ENCODE data around the gene PSRC1.

PSRC1 gene

DNA sequence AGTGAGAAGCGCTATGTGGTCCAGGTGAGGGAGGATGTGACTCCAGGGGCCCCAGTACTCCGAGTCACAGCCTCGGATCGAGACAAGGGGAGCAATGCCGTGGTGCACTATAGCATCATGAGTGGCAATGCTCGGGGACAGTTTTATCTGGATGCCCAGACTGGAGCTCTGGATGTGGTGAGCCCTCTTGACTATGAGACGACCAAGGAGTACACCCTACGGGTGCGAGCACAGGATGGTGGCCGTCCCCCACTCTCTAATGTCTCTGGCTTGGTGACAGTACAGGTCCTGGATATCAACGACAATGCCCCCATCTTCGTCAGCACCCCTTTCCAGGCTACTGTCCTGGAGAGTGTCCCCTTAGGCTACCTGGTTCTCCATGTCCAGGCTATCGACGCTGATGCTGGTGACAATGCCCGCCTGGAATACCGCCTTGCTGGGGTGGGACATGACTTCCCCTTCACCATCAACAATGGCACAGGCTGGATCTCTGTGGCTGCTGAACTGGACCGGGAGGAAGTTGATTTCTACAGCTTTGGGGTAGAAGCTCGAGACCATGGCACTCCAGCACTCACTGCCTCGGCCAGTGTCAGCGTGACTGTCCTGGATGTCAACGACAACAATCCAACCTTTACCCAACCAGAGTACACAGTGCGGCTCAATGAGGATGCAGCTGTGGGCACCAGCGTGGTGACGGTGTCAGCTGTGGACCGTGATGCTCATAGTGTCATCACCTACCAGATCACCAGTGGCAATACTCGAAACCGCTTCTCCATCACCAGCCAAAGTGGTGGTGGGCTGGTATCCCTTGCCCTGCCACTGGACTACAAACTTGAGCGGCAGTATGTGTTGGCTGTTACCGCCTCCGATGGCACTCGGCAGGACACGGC, 31.4 kb downstream of the PSRC1 start:
- no peak overlapping the region for H3K4me3 ChIP-seq (ENCODE audit: low read length)
- DNase-seq (ENCODE audit: low read depth, low spot score), result no peak

- H3K4me3 ChIP-seq (ENCODE audit: low read length), result peak overlapping the region; percentile 31; the same call in 1 of the 2 replicates
- DNase-seq (ENCODE audit: low read depth, low spot score), result no peak
These were observed 32.3 kb downstream of the PSRC1 start for GRCh38 chr1:109250454-109251276.

GRCh38 chr1:109249654-109250401, 33.1 kb downstream of the PSRC1 start:
- DNase-seq (ENCODE audit: low read depth, low spot score), result no peak
- H3K4me3 ChIP-seq (ENCODE audit: low read length), result peak overlapping the region; percentile 41

- DNase-seq (ENCODE audit: low read depth, low spot score), result peak; percentile 54
- H3K4me3 ChIP-seq (ENCODE audit: low read length), result peak within 1 kb of the TSS; percentile 41
These were observed 33.9 kb downstream of the PSRC1 start, which contains the start of gene CELSR2 for GRCh38 chr1:109248797-109249629. Gene CELSR2 (plus strand): TSS chr1:109249539. CDS start chr1:109250080, 541 bp downstream.

- no peak overlapping the region for H3K4me3 ChIP-seq (ENCODE audit: low read length)
- no peak for DNase-seq (ENCODE audit: low read depth, low spot score)
These were observed 34.5 kb downstream of the PSRC1 start for GRCh38 chr1:109248444-109248796.

DNA sequence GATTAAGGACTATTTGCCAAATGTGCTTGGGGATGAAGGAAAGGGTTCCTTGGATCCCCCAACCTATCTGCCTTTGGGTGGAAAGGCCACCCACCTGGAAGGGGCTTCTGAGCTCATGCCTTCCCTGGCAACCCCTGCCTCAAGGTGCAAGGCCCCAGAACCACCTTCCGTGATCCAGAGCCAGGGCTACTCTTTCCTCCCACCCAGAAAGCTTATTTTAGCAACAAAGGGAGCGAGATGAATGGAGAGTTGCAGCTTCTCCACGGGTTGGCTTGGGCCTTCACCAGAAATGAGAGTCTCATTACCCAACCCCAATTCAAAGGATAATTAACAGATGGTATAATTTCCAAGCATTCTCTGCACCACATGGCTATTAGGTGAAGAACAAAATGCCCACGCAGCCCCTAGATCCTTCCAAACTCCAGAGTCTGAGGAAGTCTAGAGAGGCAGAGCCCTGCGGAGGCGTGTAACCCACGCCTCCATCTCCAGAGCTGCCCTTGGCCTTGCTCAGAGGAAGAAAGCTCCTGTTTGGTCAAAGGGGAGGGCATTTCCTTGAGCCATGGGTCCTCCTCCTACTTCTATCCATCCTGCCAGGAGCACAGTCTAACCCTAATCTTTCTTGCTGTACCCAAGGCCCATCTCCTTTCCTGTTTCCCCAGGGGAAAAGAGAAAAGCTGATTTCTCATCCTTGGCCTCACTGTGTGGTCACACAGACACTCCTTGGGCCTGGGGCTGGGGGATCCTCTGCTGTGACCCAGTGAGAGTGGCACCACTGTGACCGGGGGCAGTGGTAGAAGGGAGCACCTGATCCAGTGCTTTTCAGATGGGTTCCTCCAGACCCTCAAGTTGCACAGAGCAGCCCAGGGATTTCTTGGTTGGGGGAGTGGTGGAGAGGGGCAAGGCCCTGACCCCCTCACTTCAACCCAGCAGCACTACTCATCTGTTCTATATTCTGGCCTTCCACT, 35.3 kb downstream of the PSRC1 start:
- H3K4me3 ChIP-seq (ENCODE audit: low read length), result no peak overlapping the region
- DNase-seq (ENCODE audit: low read depth, low spot score), result no peak

DNA sequence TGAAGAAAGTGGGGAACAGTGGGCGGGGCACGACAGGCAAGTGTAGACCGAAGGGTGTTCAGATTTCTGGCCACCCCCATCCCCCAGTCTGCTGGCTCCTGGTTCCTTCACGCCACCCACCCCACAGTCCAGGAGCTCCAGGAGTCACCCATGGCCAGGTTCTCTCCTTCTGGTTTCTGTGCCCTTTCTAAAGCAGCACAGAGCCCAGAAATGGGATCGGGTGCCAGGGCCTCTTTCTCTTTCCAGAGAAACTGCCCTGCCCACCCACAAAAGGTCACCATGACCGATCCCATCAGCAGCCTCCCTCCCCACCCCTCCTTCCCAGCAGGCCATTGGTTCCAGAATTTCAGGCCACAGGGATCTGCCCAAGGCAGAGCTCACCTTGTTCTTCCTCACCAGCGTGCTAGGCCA, 36.8 kb downstream of the PSRC1 start:
- DNase-seq (ENCODE audit: low read depth, low spot score), result no peak

DNA sequence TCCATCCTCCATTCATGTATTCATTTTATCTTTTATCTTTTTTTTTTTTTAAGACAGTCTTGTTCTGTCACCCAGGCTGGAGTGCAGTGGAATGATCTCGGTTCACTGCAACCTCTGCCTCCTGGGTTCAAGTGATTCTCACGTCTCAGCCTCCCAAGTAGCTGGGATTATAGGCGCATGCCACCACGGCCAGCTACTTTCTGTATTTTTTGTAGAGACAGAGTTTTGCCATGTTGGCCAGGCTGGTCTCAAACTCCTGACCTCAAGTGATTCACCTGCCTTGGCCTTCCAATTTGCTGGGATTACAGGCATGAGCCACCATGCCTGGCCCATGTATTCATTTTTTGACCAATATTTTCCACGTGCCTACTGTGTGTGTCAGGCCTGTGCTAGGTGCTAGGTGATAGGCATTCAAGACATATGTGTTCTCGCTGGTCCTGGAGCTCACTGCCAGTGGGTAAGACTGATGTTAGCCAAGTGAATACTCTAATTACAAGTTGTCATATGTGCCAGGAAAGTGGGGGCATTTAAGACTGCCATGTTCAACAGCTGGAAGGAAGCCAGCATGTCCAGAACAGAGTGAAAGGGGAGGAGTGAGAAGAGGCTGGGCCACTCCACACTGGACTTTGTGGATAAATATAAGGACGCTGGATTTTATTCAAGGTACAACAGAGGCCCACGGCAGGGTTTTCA, 38.9 kb downstream of the PSRC1 start:
- DNase-seq (ENCODE audit: low read depth, low spot score), result no peak
- H3K4me3 ChIP-seq (ENCODE audit: low read length), result no peak overlapping the region

More for the DNA sequence above, 36.8 kb downstream of the PSRC1 start:
- H3K4me3 ChIP-seq (ENCODE audit: low read length), result no peak overlapping the region

- H3K4me3 ChIP-seq (ENCODE audit: low read length), result no peak overlapping the region
- DNase-seq (ENCODE audit: low read depth, low spot score), result no peak
These were observed 39.7 kb downstream of the PSRC1 start for GRCh38 chr1:109243221-109243620.

- DNase-seq (ENCODE audit: low read depth, low spot score), result no peak
- no peak overlapping the region for H3K4me3 ChIP-seq (ENCODE audit: low read length)
These were observed 40.6 kb downstream of the PSRC1 start for GRCh38 chr1:109242387-109242786.

GRCh38 chr1:109241841-109242345, 41.1 kb downstream of the PSRC1 start:
- no peak overlapping the region for H3K4me3 ChIP-seq (ENCODE audit: low read length)
- no peak for DNase-seq (ENCODE audit: low read depth, low spot score)

GRCh38 chr1:109241344-109241743, 41.6 kb downstream of the PSRC1 start:
- H3K4me3 ChIP-seq (ENCODE audit: low read length), result no peak overlapping the region
- DNase-seq (ENCODE audit: low read depth, low spot score), result no peak

- DNase-seq (ENCODE audit: low read depth, low spot score), result no peak
- no peak overlapping the region for H3K4me3 ChIP-seq (ENCODE audit: low read length)
These were observed 42.5 kb downstream of the PSRC1 start for GRCh38 chr1:109240158-109241152.

GRCh38 chr1:109239409-109240068, 43.4 kb downstream of the PSRC1 start:
- DNase-seq (ENCODE audit: low read depth, low spot score), result peak; percentile 40
- H3K4me3 ChIP-seq (ENCODE audit: low read length), result no peak overlapping the region

DNA sequence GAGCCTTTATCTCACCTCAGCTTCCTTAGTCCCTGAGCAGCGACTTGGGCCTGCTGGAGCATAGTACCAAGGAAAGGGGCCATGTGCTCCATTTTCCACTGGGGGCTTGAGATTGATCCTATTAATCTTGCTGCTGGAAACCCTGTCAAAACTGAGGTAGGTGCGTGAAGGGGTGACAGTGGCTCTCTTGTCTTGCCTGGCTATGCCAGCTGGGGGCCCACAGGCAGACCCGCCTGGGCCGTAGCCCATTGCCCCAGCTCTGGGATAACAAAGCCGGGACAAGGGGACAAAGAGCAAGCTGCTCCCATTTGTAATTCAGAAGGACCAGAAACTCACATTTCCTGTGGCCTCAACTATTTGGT, 43.9 kb downstream of the PSRC1 start:
- DNase-seq (ENCODE audit: low read depth, low spot score), result no peak
- H3K4me3 ChIP-seq (ENCODE audit: low read length), result no peak overlapping the region
